AG10803 (cell line): ENCODE measurements around the gene DACT1.
"Not testable (repeated sequence)": the region's sequence is repeated elsewhere in the genome, so short reads cannot be mapped to it uniquely, and the experiment has no call there.

ENCODE experiments used
- DNase-seq: peaks from one replicate; pipeline ENCODE4 v3.0.0; 2010; ENCODE audit warnings: low read depth
- H3K4me3 ChIP-seq: 2 replicates; pipeline ENCODE4 v1.5.1; 2011; ENCODE audit warnings: mild to moderate bottlenecking, low read length, control low read depth
- TF ChIP-seq, protein P1 (sequence below): conservative IDR thresholded peaks from 2 replicates; pipeline ENCODE4 v1.5.1; 2011; ENCODE audit warnings: mild to moderate bottlenecking, low read length, control low read depth, inconsistent platforms

The DACT1 gene, protein sequence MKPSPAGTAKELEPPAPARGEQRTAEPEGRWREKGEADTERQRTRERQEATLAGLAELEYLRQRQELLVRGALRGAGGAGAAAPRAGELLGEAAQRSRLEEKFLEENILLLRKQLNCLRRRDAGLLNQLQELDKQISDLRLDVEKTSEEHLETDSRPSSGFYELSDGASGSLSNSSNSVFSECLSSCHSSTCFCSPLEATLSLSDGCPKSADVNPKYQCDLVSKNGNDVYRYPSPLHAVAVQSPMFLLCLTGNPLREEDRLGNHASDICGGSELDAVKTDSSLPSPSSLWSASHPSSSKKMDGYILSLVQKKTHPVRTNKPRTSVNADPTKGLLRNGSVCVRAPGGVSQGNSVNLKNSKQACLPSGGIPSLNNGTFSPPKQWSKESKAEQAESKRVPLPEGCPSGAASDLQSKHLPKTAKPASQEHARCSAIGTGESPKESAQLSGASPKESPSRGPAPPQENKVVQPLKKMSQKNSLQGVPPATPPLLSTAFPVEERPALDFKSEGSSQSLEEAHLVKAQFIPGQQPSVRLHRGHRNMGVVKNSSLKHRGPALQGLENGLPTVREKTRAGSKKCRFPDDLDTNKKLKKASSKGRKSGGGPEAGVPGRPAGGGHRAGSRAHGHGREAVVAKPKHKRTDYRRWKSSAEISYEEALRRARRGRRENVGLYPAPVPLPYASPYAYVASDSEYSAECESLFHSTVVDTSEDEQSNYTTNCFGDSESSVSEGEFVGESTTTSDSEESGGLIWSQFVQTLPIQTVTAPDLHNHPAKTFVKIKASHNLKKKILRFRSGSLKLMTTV

DNA sequence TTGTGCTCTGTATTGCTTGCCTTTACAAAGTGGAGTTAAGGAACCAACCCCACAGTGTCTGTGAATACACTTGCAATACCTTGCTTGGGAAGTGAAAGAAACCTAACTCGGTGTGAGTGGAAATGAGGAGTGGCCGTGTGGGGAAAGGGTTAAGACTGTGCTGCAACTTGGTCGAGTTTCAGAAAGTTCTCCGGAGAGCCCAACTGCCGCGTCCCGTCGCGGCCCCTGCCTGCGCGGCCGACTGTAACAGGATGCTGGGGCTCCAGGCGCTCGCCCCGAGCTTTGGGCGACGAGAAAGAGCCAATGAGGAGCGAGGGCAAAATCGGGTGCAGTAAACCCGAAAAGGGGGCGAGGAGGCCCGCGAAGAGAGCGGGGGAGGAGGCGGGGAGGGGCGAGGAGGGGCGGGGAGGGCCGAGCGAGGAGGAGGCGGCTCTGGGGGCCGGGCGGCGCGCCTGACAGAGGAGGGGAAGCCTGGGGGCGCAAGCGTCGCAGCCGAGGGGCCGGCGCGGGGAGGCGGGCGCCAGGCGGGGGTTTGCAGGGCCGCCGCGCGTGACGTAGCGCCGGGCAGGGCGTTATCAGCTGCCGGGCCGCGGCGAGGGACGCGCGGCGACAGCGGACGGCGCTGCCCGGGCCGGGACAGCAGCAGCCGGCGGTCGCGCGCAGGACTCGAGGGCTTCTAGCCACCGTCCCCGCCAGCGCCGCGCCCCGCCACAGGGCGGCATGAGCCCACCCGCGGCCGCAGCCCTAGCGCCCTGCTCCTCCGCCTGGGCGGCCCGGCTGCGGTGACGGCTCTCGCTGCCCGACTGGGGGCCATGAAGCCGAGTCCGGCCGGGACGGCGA is at the start of gene DACT1:
Gene DACT1, plus strand, starts transcription at position 572 of the 840 bp plus-strand sequence. Its CDS starts 241 bp downstream, at position 813.
- TF ChIP-seq, protein P1, sequence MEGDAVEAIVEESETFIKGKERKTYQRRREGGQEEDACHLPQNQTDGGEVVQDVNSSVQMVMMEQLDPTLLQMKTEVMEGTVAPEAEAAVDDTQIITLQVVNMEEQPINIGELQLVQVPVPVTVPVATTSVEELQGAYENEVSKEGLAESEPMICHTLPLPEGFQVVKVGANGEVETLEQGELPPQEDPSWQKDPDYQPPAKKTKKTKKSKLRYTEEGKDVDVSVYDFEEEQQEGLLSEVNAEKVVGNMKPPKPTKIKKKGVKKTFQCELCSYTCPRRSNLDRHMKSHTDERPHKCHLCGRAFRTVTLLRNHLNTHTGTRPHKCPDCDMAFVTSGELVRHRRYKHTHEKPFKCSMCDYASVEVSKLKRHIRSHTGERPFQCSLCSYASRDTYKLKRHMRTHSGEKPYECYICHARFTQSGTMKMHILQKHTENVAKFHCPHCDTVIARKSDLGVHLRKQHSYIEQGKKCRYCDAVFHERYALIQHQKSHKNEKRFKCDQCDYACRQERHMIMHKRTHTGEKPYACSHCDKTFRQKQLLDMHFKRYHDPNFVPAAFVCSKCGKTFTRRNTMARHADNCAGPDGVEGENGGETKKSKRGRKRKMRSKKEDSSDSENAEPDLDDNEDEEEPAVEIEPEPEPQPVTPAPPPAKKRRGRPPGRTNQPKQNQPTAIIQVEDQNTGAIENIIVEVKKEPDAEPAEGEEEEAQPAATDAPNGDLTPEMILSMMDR = no peak
- peak within 1 kb of the TSS; percentile 70 for H3K4me3 ChIP-seq
- DNase-seq = peak; percentile 80

DNA sequence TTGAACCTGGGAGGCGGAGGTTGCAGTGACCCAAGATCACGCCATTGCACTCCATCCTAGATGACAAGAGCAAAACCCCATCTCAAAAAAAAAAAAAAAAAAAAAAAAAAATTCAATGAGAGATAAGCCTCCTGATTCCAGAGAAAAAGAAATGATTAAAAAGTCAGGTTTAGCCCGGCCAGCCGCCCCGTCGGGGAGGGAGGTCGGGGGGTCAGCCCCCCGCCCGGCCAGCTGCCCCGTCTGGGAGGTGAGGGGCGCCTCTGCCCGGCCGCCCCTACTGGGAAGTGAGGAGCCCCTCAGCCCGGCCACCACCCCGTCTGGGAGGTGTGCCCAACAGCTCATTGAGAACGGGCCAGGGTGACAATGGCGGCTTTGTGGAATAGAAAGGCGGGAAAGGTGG is 49.4 kb upstream of the DACT1 start:
- H3K4me3 ChIP-seq, DNase-seq: not testable (repeated sequence)

DNA sequence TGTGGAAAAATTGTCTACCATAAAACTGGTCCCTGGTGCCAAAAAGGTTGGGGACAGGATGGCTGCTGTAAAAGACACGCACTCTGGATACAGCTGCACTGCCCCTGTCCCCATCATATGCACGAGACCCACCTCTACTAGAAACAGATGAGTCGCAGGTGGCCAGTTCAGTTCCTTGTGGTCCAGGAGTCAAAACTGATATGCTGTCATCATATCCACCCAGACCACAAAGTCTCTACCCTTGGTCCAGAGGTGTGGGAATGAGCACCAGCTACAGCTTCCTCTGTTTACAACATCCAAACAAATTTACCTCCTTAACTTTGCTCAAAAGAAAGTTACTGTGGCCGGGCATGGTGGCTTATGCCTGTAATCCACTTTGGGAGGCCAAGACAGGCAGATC is 43.8 kb upstream of the DACT1 start:
- TF ChIP-seq, protein P1 = no peak
- DNase-seq = no peak
- H3K4me3 ChIP-seq = no peak overlapping the region

DNA sequence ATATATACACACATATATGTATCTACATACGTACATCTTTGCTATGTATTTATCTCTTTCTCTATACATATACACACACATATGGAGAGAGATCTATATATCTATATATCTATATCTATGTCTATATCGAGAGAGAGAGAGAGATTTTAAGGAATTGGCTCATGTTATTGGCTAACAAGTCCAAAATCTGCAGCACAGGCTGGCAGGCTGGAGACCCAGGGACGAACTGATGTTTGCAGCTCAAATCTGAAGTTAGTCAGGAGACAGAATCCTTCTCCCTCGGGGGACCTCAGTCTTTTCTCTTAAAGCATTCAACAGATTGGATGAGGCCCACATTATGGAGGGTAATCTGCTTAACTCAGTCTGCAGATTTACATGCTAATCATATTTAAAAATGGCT is 40.7 kb upstream of the DACT1 start:
- H3K4me3 ChIP-seq = no peak overlapping the region
- TF ChIP-seq, protein P1 = no peak
- DNase-seq = no peak

DNA sequence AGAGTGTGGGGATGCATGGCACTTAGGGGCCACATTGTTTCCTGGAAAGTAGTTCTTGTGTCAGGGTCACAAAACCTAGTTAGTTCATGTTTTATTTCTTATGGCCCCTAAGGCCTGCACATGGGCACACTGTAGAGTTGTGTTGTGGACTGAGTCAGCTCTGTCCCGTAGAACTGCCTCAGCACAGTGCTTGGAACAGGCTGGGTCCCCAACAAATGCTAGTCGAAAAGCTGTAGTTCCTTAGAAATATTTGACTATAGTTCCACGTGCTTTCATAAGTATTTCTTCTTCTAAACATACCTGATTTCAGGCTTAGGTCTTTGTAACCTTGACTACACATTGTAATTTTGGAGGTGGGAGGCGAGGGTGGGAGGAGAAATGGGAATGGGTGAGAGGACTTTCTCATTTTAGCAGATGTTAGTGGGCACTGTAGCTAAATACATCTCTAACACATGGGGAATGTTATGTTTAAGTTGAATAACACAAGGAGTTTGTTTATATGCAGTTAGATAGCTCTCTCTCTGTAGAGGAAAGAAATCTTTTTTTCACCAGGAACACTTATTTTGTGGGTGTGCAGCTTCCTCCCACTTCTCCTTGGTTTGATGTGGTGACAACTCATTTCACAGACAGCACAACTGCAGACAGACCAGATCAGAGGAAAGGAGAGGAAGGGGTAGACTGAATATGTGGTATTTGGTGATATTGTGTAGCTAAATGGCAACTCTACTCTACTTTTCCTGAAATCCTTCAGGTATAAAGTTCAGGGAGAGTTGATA is 39.5 kb upstream of the DACT1 start:
- TF ChIP-seq, protein P1 = no peak
- H3K4me3 ChIP-seq = no peak overlapping the region
- no peak for DNase-seq

DNA sequence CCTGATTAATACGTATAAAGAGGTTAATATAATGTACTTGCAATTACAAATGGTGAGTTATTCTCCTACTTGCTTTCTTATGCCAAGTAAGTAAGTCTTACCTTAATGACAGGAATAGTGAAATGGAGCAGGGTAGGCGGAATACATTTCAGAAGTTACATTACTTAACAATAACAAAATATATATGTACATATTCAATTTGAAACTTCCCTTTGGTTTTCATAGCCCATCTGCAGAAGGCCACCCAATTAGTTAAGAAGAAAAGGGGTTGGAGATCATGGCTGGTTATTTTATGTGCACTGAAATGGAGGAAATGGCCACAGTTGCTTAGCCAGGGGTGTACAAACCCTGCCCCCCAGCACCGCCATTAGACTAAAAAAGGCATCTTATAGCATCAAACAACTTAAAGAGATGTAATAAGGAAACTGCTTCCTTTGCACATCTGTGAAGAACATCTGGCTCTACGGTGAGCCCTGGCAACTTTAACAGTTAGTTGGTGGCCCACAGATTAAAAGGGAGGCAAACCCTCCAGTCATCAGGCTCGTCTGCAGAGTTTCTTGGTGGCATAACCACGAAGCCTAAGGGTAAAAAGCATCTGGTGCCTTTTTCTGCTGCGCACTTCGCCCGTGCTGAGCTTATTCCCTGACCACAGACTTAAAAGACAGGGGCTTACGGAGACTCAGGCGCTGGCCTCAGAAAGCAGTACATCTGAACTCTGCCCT is 38.8 kb upstream of the DACT1 start:
- no peak overlapping the region for H3K4me3 ChIP-seq
- no peak for DNase-seq
- TF ChIP-seq, protein P1 = no peak
